BLaER1 treated with 17β-estradiol and CSF1 and Interleukin-3, amounts not matched to agents 10 nM and 100 nM (cell line): ENCODE measurements around the gene COBL.
"Not testable (repeated sequence)": the region's sequence is repeated elsewhere in the genome, so short reads cannot be mapped to it uniquely, and the experiment has no call there.

Source experiments
- H3K27ac ChIP-seq, 11 experiments: shearing (Covaris generic); formaldehyde crosslinking; 2 replicates each; pipeline ENCODE4 v1.8.1; 2022
- H3K27me3 ChIP-seq, 11 experiments: shearing (Covaris generic); formaldehyde crosslinking; 2 replicates each; pipeline ENCODE4 v1.8.1; 2022
- H3K36me3 ChIP-seq, 11 experiments: shearing (Covaris generic); formaldehyde crosslinking; 2 replicates each; pipeline ENCODE4 v1.8.1; 2022
- H3K4me1 ChIP-seq, 10 experiments: shearing (Covaris generic); formaldehyde crosslinking; 2 replicates each; pipeline ENCODE4 v1.8.1; 2022
- H3K4me2 ChIP-seq, 11 experiments: shearing (Covaris generic); formaldehyde crosslinking; 2 replicates each; pipeline ENCODE4 v1.8.1; 2022
- H3K4me3 ChIP-seq, 10 experiments: shearing (Covaris generic); formaldehyde crosslinking; 2 replicates each; pipeline ENCODE4 v1.8.1; 2022
- H3K9ac ChIP-seq, 11 experiments: shearing (Covaris generic); formaldehyde crosslinking; 2 replicates each; pipeline ENCODE4 v1.8.1; 2022
- H3K9me3 ChIP-seq, 11 experiments: shearing (Covaris generic); formaldehyde crosslinking; replicated peaks in 1 of 11; 2 replicates each; pipeline ENCODE4 v1.8.1; 2022
- H4K20me1 ChIP-seq, 11 experiments: shearing (Covaris generic); formaldehyde crosslinking; 2 replicates each; pipeline ENCODE4 v1.8.1; 2022
- Cebpa-rat ChIP-seq, 11 experiments: shearing (Covaris generic); IDR thresholded peaks; 2 replicates each; pipeline ENCODE4 v1.8.1; 2022

The COBL gene

DNA sequence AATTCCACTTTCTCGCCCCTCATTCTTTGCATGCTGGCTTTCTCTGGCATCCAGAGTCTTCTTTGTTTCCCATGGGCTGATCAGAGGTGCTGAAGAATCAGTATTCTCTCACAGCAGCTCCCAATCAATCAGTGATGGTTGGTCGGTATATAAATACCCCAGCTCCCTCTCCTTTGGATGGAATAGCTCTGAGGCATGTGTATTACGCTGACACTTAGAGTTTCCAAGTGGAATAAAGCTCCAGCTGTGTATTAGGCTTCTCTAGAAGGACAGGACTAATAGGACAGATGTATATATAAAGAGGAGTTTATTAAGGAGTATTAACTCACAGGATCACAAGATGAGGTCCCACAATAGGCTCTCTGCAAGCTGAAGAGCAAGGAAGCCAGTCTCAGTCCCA lies 315.7 kb downstream of the COBL start:
- Histone ChIP-seq H3K4me2 (no peak overlapping the region), H3K27ac (no peak overlapping the region), H3K9ac (no peak overlapping the region), H3K4me1 (no peaks in the 10 kb centered on the region), H3K36me3 (no peaks in the 10 kb centered on the region), H3K4me3 (no peak overlapping the region), H3K9me3 (peaks cover 0 to 16% (median 11%) of the 10 kb centered on the region in 11 experiments; a peak in 12 of 22 replicates), H3K27me3 (no peaks in the 10 kb centered on the region), H4K20me1 (no peaks in the 10 kb centered on the region)
- TF ChIP-seq Cebpa-rat (IDR thresholded peaks at IDR 0.05), result no peak

DNA sequence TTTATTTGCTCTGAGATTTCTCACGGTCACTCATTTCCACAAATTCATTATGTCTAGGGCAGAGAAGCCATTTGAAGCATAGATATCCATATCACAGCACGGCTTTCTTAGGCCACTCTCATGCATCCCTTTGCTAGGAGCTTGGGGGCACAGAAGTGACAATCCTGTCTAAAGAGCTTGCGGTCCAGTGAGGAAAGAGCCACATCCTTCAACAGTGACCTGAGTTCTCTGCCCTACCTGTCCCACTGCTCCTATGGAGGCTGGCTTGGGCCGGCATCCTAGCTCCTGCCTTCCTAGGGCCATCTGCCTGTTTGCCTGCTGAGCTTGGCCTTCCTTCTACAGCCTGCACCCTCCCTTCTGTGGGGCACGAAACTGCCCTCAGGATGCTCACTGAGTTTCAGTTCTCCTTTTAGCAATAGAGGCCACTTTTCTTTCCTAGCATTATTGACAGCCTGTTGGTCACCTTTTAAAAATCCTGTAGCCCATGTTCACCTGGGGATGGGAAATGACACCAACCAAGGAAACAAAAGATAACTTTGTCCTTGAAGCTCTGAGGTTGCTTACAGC lies 321.8 kb downstream of the COBL start:
- TF ChIP-seq Cebpa-rat (IDR thresholded peaks at IDR 0.05), result no peak
- Histone ChIP-seq H3K27me3 (no peaks in the 10 kb centered on the region), H3K4me1 (no peaks in the 10 kb centered on the region), H3K4me3 (no peak overlapping the region), H3K4me2 (no peak overlapping the region), H3K9ac (no peak overlapping the region), H3K27ac (no peak overlapping the region), H3K36me3 (no peaks in the 10 kb centered on the region), H4K20me1 (no peaks in the 10 kb centered on the region), H3K9me3 (peaks cover 0 to 8% (median 5%) of the 10 kb centered on the region in 11 experiments; a peak in 8 of 22 replicates)

DNA sequence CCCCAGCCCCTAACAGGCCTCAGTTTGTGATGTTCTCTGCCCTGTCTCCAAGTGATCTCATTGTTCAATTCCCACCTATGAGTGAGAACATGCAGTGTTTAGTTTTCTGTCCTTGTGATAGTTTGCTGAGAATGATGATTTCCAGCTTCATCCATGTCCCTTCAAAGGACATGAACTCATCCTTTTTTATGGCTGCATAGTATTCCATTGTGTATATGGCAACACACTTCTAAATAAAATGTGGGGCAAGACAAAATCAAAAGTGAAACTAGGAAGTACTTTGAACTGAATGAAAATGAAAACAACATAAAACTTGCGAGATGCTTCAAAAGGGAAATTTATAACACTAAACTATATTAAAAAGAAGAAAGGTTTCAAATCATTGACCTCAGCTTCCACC lies 326.4 kb downstream of the COBL start:
- not testable (repeated sequence) for H4K20me1 ChIP-seq, H3K27me3 ChIP-seq, H3K27ac ChIP-seq, H3K9me3 ChIP-seq, H3K4me3 ChIP-seq, H3K4me1 ChIP-seq, H3K4me2 ChIP-seq, H3K36me3 ChIP-seq, H3K9ac ChIP-seq

DNA sequence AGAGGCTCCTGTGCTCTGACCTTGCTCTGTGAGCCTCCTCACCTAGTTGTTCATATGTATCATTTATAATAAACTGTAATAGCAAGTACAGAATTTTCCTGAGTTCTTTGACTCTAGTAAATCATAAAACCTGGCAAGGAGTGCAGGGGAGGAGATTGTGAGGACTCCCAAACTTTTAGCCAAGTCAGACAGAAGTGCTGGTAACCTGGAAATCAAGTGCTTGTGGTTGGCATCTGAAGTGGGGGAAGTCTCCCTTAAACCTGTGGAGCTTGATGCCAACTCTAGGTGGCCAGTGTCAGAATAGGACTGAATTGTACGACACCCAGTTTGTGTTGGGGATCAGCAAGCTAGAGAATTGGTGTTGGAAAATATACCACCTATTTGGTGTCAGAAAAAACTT lies 327.6 kb downstream of the COBL start:
- Histone ChIP-seq H3K4me3 (no peak overlapping the region), H3K27ac (no peak overlapping the region), H3K4me2 (no peak overlapping the region), H3K27me3 (no peaks in the 10 kb centered on the region), H3K36me3 (no peaks in the 10 kb centered on the region), H3K4me1 (no peaks in the 10 kb centered on the region), H3K9ac (no peak overlapping the region), H4K20me1 (no peaks in the 10 kb centered on the region), H3K9me3 (no peaks in the 10 kb centered on the region)
- TF ChIP-seq Cebpa-rat (IDR thresholded peaks at IDR 0.05), result no peak

DNA sequence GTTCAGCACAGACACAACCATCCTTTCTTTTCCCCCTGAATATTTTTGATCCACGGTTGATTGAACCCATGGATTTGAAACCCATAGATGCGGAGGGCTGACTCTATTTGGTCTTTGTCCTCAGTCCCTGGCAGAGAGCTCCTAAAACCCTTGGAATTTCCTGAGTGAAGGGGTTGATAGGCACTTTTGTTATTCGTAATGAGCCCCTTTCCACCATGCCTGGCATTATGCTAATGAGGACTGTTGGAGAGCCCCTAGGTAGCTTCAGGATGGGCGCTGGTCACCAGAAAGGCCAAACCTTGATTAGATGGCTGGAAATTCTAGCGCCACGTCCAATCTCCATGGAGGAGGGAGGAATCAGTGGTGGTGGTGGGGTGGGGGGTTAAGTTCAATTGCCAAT lies 328.1 kb downstream of the COBL start:
- Histone ChIP-seq H3K27me3 (no peaks in the 10 kb centered on the region), H3K4me2 (no peak overlapping the region), H3K27ac (no peak overlapping the region), H3K9me3 (no peaks in the 10 kb centered on the region), H4K20me1 (no peaks in the 10 kb centered on the region), H3K36me3 (no peaks in the 10 kb centered on the region), H3K4me1 (no peaks in the 10 kb centered on the region), H3K4me3 (no peak overlapping the region), H3K9ac (no peak overlapping the region)
- TF ChIP-seq Cebpa-rat (IDR thresholded peaks at IDR 0.05), result no peak

DNA sequence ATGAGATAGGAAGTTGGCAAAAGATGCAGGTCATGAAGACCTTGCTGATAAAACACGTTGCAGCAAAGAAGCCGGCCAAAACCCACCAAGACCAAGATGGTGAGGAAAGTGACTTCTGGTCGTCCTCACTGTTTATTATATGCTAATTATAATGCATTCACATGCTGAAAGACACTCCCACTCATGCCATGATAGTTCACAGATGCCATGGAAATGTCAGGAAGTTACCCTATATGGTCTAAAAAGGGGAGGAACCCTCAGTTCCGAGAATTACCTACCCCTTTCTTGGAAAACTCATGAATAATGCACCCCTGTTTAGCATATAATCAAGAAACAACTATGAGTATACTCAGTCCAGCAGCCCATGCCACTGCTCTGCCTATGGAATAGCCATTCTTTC lies 331.5 kb downstream of the COBL start:
- Histone ChIP-seq H3K4me2 (no peak overlapping the region), H4K20me1 (no peaks in the 10 kb centered on the region), H3K27ac (no peak overlapping the region), H3K4me1 (no peaks in the 10 kb centered on the region), H3K27me3 (no peaks in the 10 kb centered on the region), H3K4me3 (no peak overlapping the region), H3K36me3 (no peaks in the 10 kb centered on the region), H3K9ac (no peak overlapping the region), H3K9me3 (no peaks in the 10 kb centered on the region)
- TF ChIP-seq Cebpa-rat (IDR thresholded peaks at IDR 0.05), result no peak

DNA sequence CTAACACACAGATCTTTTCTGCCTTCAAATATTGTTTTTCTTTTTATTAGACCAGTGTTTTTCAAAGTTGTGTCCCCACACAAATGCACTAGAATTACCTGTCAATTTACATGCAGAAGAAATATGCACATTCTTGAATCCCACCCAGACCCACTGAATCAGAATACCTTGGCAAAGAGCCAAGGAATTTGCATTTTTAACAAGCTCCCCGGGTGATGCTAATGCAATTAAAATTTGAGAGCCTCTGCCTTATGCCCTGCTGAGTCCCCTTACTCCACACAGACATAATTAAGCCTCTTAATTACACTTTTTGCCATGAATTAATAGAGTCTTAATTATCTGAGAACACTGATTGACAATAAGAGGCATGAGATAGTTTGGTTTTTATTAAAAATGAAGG lies 332.8 kb downstream of the COBL start:
- Histone ChIP-seq H3K9me3 (peaks cover 0 to 7% (median 0%) of the 10 kb centered on the region in 11 experiments; a peak in 2 of 22 replicates), H3K27ac (no peak overlapping the region), H3K4me2 (no peak overlapping the region), H3K4me1 (no peaks in the 10 kb centered on the region), H3K27me3 (no peaks in the 10 kb centered on the region), H3K36me3 (no peaks in the 10 kb centered on the region), H3K4me3 (no peak overlapping the region), H4K20me1 (no peaks in the 10 kb centered on the region), H3K9ac (no peak overlapping the region)
- TF ChIP-seq Cebpa-rat (IDR thresholded peaks at IDR 0.05), result no peak

DNA sequence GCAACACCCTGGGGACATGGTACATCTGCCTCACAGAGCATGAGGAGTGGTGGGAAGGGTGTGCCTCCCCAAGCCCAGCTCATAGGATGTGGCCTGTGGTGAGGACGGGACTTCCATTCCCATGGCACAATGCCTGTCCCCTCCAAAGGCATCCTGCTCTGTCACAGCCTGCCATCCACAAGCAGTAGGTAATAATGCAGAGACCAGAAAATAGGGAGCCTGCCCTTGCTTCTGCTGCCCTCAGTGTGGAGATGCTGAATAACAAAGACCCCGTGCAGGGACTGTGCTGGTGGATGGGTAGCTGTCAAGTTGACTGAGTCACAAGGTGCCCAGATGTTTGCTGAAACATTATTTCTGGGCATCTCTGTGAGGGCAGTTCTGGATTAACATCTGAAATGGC lies 334.0 kb downstream of the COBL start:
- Histone ChIP-seq H3K9me3 (peaks cover 0 to 17% (median 3%) of the 10 kb centered on the region in 11 experiments; a peak in 3 of 22 replicates), H3K9ac (no peak overlapping the region), H3K4me3 (no peak overlapping the region), H3K27ac (no peak overlapping the region), H4K20me1 (no peaks in the 10 kb centered on the region), H3K36me3 (no peaks in the 10 kb centered on the region), H3K4me2 (no peak overlapping the region), H3K4me1 (no peaks in the 10 kb centered on the region), H3K27me3 (no peaks in the 10 kb centered on the region)
- no peak for TF ChIP-seq Cebpa-rat (IDR thresholded peaks at IDR 0.05)

DNA sequence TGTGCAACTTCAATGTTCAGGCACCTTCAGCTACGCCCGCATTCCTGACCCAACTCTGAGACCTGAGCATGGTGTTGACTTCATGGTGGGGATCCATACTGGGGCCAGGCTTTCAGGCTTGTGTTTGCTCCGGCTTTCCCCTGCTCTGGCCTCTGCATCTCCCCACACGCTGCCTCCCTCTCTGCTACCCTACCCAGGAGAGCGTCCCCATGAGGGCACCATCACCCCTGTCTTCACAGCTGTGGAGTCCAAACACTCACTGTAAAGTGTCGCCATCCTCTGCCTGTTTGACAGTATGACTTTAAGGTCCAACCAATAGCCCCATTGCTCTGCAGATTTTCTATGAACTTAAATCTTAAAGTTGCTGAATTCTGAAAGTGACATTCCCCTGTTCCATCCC lies 334.9 kb downstream of the COBL start:
- Histone ChIP-seq H4K20me1 (no peaks in the 10 kb centered on the region), H3K4me3 (no peak overlapping the region), H3K27me3 (no peaks in the 10 kb centered on the region), H3K4me1 (no peaks in the 10 kb centered on the region), H3K36me3 (no peaks in the 10 kb centered on the region), H3K9ac (no peak overlapping the region), H3K27ac (no peak overlapping the region), H3K4me2 (no peak overlapping the region), H3K9me3 (peaks cover 0 to 18% (median 4%) of the 10 kb centered on the region in 11 experiments; a peak in 5 of 22 replicates)
- no peak for TF ChIP-seq Cebpa-rat (IDR thresholded peaks at IDR 0.05)

DNA sequence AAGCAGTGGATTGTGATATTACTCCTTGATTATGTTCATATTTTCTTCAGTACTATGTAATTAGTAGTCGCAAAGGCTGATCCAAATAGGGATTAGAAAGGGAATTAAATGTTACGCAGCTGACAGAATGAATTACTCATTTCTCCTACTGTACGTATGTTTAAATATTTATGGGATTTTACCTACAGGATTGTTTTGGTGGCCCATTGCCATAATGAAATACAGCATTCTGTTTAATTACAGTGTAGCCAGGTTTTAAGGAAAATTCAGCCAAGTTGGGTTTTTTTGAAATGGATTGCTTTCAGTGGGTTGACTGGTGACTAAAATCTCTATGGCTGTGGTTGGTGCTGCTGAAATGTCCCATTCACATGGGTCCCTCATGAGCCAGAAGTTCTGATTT lies 336.2 kb downstream of the COBL start:
- H3K4me2 ChIP-seq, result no peak overlapping the region
- H3K9ac ChIP-seq, result no peak overlapping the region
- H3K4me3 ChIP-seq, result no peak overlapping the region
- no peaks in the 10 kb centered on the region for H3K36me3 ChIP-seq
- peaks cover 1 to 31% (median 11%) of the 10 kb centered on the region in 11 experiments; a peak in 15 of 22 replicates for H3K9me3 ChIP-seq
- no peak overlapping the region for H3K27ac ChIP-seq
- H3K4me1 ChIP-seq, result no peaks in the 10 kb centered on the region
- H4K20me1 ChIP-seq, result no peaks in the 10 kb centered on the region
- no peaks in the 10 kb centered on the region for H3K27me3 ChIP-seq
- no peak for TF ChIP-seq Cebpa-rat (IDR thresholded peaks at IDR 0.05)
